Liver (tissue), 9 donors: Measurements from ENCODE around the gene ZNFX1. TPM values are rescaled to one million over a fixed set of nuclear protein-coding genes. Genes with fewer than 3 reads are reported as not detected.

Experiments used
- DNase-seq: peaks from one replicate; pipeline ENCODE4 v3.0.0-alpha.2; 2017; ENCODE audit warnings: low spot score
- H3K27ac ChIP-seq, 2 donors: one replicate each; pipeline ENCODE4 v1.7.0; 2013; ENCODE audit warnings: inconsistent platforms in 2 of 2, low read length in 2 of 2, control low read depth in 1 of 2, low read depth in 1 of 2, mild to moderate bottlenecking in 1 of 2
- H3K27me3 ChIP-seq, 4 donors: one replicate each; pipeline versions ENCODE4 v1.6.1 to v1.7.0; 2013; ENCODE audit warnings: low read length in 3 of 4, inconsistent platforms in 1 of 4, mild to moderate bottlenecking in 1 of 4, moderate library complexity in 1 of 4; ENCODE audit not compliant: control insufficient read depth in 4 of 4, insufficient read depth in 4 of 4
- H3K36me3 ChIP-seq, 4 donors: one replicate each; pipeline versions ENCODE4 v1.6.1 to v1.7.0; 2013; ENCODE audit warnings: low read length in 3 of 4, mild to moderate bottlenecking in 3 of 4, low read depth in 1 of 4, moderate library complexity in 1 of 4; ENCODE audit not compliant: control insufficient read depth in 4 of 4, insufficient read depth in 3 of 4
- H3K4me1 ChIP-seq, 4 donors: one replicate each; pipeline versions ENCODE4 v1.6.1 to v1.7.0; 2013; ENCODE audit warnings: low read length in 3 of 4, mild to moderate bottlenecking in 3 of 4, moderate library complexity in 1 of 4; ENCODE audit not compliant: control insufficient read depth in 4 of 4, insufficient read depth in 4 of 4
- H3K4me3 ChIP-seq, 3 donors: one replicate each; pipeline versions ENCODE4 v1.6.1 to v1.7.0; 2013; ENCODE audit warnings: low read length in 3 of 3, control low read depth in 1 of 3, low read depth in 1 of 3, mild to moderate bottlenecking in 1 of 3
- H3K9ac ChIP-seq, 2 donors: one replicate each; pipeline ENCODE4 v1.7.0; 2013; ENCODE audit warnings: low read length in 2 of 2, mild to moderate bottlenecking in 2 of 2, moderate library complexity in 2 of 2, control low read depth in 1 of 2, low read depth in 1 of 2
- H3K9me3 ChIP-seq, 4 donors: one replicate each; pipeline versions ENCODE4 v1.6.1 to v1.7.0; 2013; ENCODE audit warnings: low read length in 3 of 4; ENCODE audit not compliant: control insufficient read depth in 4 of 4
- EGR1 ChIP-seq, 2 donors: IDR thresholded peaks; 2 replicates each; pipeline ENCODE4 v1.6.1; 2016 to 2018; ENCODE audit warnings: antibody characterized with exemption in 2 of 2, low read depth in 2 of 2
- FOXA1 ChIP-seq: IDR thresholded peaks from 2 replicates; pipeline ENCODE4 v1.6.1; 2016; ENCODE audit warnings: antibody characterized with exemption
- FOXA2 ChIP-seq: IDR thresholded peaks from 2 replicates; pipeline ENCODE4 v1.6.1; 2016; ENCODE audit warnings: antibody characterized with exemption
- GABPA ChIP-seq, 2 donors: IDR thresholded peaks in 1 of 2; conservative IDR thresholded peaks in 1 of 2; 2 replicates each; pipeline ENCODE4 v1.6.1; 2016; ENCODE audit warnings: antibody characterized with exemption in 2 of 2, mild to moderate bottlenecking in 1 of 2, moderate library complexity in 1 of 2
- HNF4A ChIP-seq, 2 donors: conservative IDR thresholded peaks; 2 replicates each; pipeline ENCODE4 v1.6.1; 2016; ENCODE audit warnings: antibody characterized with exemption in 2 of 2, mild to moderate bottlenecking in 2 of 2
- HNF4G ChIP-seq: IDR thresholded peaks from 2 replicates; pipeline ENCODE4 v1.6.1; 2016; ENCODE audit warnings: antibody characterized with exemption
- NR2F2 ChIP-seq: IDR thresholded peaks from 2 replicates; pipeline ENCODE4 v1.6.1; 2016; ENCODE audit warnings: antibody characterized with exemption
- RAD21 ChIP-seq, 2 donors: IDR thresholded peaks; 2 replicates each; pipeline ENCODE4 v1.6.1; 2016; ENCODE audit warnings: antibody characterized with exemption in 2 of 2, mild to moderate bottlenecking in 2 of 2
- SP1 ChIP-seq: IDR thresholded peaks from 2 replicates; pipeline ENCODE4 v1.6.1; 2018; ENCODE audit warnings: antibody characterized with exemption, mild to moderate bottlenecking
- TAF1 ChIP-seq: conservative IDR thresholded peaks from 2 replicates; pipeline ENCODE4 v1.6.1; 2016; ENCODE audit warnings: antibody characterized with exemption, mild to moderate bottlenecking
- YY1 ChIP-seq: IDR thresholded peaks from 2 replicates; pipeline ENCODE4 v1.6.1; 2016; ENCODE audit warnings: antibody characterized with exemption, mild to moderate bottlenecking
- WGBS: extraction: QIAGEN DNeasy Blood & Tissue Kit; methylation state at CpG from one replicate; pipeline ENCODE4 v1.1.7; 2013; 5-methylcytosine and 5-hydroxymethylcytosine counted together
- polyA plus RNA-seq, 2 donors: library from polyadenylated mRNA; stranded (reverse) in 1 of 2; unstranded in 1 of 2; fragments of 200-250 nt in 1 of 2; fragments of >200 nt in 1 of 2; fragmentation: Nextera tagmentation in 1 of 2; extraction: Ambion mirVana in 1 of 2; gene quantifications; one replicate each; pipeline versions ENCODE4 v1.2.1 to v1.2.3, GENCODE V29; 2013 to 2015
- total RNA-seq, 2 donors: library from RNA; depleted of rRNA; stranded (reverse); fragments of >200 nt; gene quantifications; one replicate each; pipeline ENCODE4 v1.2.3, GENCODE V29; 2014
- TF ChIP-seq, protein P1 (sequence below): IDR thresholded peaks from 2 replicates; pipeline ENCODE4 v1.6.1; 2016; ENCODE audit warnings: antibody characterized with exemption
- TF ChIP-seq, protein P2 (sequence below): IDR thresholded peaks from 2 replicates; pipeline ENCODE4 v1.6.1; 2016; ENCODE audit warnings: antibody characterized with exemption, mild to moderate bottlenecking
- TF ChIP-seq, protein P3 (sequence below): IDR thresholded peaks from 2 replicates; pipeline ENCODE4 v1.6.1; 2016; ENCODE audit warnings: antibody characterized with exemption
- TF ChIP-seq, protein P4 (sequence below): IDR thresholded peaks from 2 replicates; pipeline ENCODE4 v1.6.1; 2016; ENCODE audit warnings: antibody characterized with exemption
- TF ChIP-seq, protein P5 (sequence below): fragments of 150-350 bp; IDR thresholded peaks from 2 replicates; pipeline ENCODE4 v1.5.1; 2017; ENCODE audit warnings: improper control_type of control experiment, low read depth, low read length; ENCODE audit not compliant: missing input control
- donor health status: healthy.
- donor health status: healthy.
- donor health status: healthy.
- donor health status: healthy.
- donor health status: healthy.

The ZNFX1 gene
- total and polyA plus RNA-seq, 4 donors = 6.9 to 16.1 (median 8.7) TPM

DNA sequence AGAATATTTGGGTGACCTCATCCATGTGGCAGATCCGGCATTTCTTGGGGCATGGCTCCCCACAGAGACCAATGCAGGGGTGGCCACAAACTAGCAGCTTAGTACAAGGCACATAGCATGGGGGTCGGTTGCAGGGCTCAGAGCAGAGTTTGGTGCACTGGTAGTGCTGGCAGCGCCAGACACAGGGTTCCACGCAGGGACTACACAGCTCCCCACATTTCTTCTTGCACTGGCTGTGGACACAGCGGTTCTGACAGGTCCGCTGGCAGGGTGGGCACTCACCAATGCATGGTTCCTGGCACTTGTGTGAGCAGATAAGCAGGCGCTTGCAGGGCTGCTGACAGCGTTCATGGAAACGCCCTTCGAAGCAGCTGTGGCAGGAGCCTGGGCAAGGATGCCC is 29.6 kb downstream of the ZNFX1 start (continued):
- no peak for TF ChIP-seq RAD21 (IDR thresholded peaks at IDR 0.05)
- TF ChIP-seq, protein P1, sequence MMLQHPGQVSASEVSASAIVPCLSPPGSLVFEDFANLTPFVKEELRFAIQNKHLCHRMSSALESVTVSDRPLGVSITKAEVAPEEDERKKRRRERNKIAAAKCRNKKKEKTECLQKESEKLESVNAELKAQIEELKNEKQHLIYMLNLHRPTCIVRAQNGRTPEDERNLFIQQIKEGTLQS = no peak

DNA sequence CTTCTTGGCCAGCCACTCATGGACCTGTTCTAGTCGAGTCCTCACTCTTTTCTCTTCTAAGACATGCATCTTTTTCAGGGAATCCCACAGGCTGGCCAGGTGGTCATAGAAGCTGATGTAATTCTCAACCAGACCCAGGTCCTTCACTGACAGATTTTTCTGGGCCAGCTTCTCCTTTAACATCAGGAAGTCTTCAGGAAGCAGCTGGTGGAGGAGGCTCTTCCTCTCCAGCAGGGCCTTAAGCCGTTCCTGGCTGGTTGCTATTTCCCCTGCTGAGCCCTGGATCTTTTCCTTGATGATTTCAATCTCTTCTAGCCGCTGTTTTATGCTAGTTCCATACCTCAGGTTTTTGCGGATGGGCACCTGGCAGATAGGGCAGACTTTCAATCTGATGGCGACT is 30.1 kb downstream of the ZNFX1 start:
- no peak overlapping the region for H3K27ac ChIP-seq
- no peaks in the 10 kb centered on the region for H3K9me3 ChIP-seq
- no peak overlapping the region for H3K9ac ChIP-seq
- H3K4me1 ChIP-seq = no peaks in the 10 kb centered on the region
- peaks cover 17 to 90% (median 62%) of the 10 kb centered on the region in 4 donors for H3K36me3 ChIP-seq
- no peak for DNase-seq
- WGBS = 81% methylated on average over 5 of the region's 5 CpGs
- H3K27me3 ChIP-seq = no peaks in the 10 kb centered on the region
- TF ChIP-seq FOXA1 (no peak), NR2F2 (no peak), HNF4A (conservative IDR thresholded peaks at IDR 0.05) (no peak), SP1 (no peak), RAD21 (IDR thresholded peaks at IDR 0.05) (no peak), FOXA2 (no peak), EGR1 (IDR thresholded peaks at IDR 0.05; ENCODE audit: low read depth in 2 of 2) (no peak), YY1 (no peak), HNF4G (no peak), TAF1 (no peak), GABPA (IDR thresholded peaks at IDR 0.05 in 1 of 2, conservative IDR thresholded peaks at IDR 0.05 in 1 of 2) (no peak)
- TF ChIP-seq, protein P2, sequence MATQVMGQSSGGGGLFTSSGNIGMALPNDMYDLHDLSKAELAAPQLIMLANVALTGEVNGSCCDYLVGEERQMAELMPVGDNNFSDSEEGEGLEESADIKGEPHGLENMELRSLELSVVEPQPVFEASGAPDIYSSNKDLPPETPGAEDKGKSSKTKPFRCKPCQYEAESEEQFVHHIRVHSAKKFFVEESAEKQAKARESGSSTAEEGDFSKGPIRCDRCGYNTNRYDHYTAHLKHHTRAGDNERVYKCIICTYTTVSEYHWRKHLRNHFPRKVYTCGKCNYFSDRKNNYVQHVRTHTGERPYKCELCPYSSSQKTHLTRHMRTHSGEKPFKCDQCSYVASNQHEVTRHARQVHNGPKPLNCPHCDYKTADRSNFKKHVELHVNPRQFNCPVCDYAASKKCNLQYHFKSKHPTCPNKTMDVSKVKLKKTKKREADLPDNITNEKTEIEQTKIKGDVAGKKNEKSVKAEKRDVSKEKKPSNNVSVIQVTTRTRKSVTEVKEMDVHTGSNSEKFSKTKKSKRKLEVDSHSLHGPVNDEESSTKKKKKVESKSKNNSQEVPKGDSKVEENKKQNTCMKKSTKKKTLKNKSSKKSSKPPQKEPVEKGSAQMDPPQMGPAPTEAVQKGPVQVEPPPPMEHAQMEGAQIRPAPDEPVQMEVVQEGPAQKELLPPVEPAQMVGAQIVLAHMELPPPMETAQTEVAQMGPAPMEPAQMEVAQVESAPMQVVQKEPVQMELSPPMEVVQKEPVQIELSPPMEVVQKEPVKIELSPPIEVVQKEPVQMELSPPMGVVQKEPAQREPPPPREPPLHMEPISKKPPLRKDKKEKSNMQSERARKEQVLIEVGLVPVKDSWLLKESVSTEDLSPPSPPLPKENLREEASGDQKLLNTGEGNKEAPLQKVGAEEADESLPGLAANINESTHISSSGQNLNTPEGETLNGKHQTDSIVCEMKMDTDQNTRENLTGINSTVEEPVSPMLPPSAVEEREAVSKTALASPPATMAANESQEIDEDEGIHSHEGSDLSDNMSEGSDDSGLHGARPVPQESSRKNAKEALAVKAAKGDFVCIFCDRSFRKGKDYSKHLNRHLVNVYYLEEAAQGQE = no peak
- TF ChIP-seq, protein P1 = no peak
- TF ChIP-seq, protein P3, sequence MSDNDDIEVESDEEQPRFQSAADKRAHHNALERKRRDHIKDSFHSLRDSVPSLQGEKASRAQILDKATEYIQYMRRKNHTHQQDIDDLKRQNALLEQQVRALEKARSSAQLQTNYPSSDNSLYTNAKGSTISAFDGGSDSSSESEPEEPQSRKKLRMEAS = no peak
- TF ChIP-seq, protein P4, sequence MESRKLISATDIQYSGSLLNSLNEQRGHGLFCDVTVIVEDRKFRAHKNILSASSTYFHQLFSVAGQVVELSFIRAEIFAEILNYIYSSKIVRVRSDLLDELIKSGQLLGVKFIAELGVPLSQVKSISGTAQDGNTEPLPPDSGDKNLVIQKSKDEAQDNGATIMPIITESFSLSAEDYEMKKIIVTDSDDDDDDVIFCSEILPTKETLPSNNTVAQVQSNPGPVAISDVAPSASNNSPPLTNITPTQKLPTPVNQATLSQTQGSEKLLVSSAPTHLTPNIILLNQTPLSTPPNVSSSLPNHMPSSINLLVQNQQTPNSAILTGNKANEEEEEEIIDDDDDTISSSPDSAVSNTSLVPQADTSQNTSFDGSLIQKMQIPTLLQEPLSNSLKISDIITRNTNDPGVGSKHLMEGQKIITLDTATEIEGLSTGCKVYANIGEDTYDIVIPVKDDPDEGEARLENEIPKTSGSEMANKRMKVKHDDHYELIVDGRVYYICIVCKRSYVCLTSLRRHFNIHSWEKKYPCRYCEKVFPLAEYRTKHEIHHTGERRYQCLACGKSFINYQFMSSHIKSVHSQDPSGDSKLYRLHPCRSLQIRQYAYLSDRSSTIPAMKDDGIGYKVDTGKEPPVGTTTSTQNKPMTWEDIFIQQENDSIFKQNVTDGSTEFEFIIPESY = no peak
- TF ChIP-seq, protein P5, sequence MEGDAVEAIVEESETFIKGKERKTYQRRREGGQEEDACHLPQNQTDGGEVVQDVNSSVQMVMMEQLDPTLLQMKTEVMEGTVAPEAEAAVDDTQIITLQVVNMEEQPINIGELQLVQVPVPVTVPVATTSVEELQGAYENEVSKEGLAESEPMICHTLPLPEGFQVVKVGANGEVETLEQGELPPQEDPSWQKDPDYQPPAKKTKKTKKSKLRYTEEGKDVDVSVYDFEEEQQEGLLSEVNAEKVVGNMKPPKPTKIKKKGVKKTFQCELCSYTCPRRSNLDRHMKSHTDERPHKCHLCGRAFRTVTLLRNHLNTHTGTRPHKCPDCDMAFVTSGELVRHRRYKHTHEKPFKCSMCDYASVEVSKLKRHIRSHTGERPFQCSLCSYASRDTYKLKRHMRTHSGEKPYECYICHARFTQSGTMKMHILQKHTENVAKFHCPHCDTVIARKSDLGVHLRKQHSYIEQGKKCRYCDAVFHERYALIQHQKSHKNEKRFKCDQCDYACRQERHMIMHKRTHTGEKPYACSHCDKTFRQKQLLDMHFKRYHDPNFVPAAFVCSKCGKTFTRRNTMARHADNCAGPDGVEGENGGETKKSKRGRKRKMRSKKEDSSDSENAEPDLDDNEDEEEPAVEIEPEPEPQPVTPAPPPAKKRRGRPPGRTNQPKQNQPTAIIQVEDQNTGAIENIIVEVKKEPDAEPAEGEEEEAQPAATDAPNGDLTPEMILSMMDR = no peak
- no peak overlapping the region for H3K4me3 ChIP-seq
